GM19351 (cell line): ENCODE data around the gene BAD.
A peak's percentile ranks its signal among the peaks of the same experiment; 100 is the strongest.

Source experiments
- ATAC-seq: cut with Tn5 transposase; IDR thresholded peaks from one replicate; pipeline ENCODE4 v1.9.1; 2021; ENCODE audit warnings: mild to moderate bottlenecking, moderate library complexity; ENCODE audit not compliant: unreplicated experiment

BAD gene

DNA sequence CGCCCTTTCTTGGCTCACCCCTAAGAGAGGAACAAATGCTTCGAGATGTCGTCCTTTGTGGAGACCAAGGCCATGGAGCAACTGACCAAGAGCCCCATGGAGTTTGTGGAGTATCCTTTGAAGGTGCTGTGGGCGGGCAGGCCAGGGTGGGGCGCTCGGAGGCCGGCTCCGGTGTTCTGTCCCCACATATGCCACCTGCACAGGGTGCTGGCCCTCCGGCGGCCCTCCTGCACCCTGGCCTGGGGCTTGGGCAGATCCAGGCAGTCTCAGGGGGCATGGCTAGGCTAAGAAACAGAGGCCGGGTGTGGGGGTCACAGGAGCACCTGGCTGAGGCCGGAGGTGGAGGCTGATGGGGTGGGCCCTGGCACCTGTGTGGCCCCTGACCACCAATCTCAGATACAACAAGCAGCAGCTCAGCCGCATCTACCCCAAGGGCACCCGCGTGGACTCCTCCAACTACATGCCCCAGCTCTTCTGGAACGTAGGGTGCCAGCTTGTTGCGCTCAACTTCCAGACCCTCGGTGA lies 22.8 kb downstream of the BAD start:
- no peak for ATAC-seq

GRCh38 chr11:64260147-64260708 lies 24.2 kb downstream of the BAD start:
- no peak for ATAC-seq

DNA sequence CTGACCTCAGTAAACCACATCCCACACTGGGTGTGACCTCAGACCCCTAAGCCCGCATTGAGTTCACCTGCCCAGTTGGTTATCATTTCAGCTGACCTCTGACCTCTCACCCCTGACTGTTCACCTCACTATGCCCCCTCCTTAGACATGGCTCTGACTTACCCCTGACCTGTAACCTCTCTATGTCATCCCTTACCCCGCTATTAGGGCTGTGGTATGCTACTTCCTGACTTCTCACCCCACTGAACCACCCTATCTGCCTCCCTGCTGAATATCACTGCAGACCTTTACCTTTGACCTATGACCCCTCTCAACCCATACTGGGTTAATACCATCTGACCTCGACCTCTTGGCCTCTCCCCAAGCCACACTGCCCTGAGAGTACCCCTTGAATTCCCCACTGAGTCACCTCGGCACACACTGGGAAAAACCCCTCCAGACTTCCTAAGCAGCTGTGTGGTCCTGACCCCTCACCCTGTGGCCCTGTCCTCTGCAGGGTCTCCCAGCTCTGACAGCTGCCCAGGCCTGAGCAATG lies 24.9 kb downstream of the BAD start:
- no peak for ATAC-seq

DNA sequence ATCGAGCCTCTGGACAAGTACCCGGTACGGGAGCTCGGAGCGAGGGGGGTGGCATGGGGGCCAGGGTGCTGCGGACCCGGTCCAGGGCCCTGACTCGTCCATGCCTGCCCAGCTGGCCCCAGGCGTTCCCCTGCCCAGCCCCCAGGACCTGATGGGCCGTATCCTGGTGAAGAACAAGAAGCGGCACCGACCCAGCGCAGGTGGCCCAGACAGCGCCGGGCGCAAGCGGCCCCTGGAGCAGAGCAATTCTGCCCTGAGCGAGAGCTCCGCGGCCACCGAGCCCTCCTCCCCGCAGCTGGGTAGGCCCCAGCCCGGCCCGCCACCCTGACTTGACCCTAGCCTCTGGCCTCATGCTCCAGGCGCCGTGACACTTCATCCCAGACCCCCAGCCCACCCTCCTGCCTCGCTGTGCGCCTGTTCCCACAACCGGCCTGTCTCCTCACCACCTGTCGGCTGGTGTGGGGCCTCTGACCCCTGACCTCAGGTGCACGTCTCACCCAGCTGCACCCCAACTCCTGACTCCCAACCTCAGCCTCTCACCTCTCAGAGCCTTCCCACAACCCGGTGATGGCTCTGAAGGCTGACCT lies 25.4 kb downstream of the BAD start:
- no peak for ATAC-seq

GRCh38 chr11:64258356-64258755 lies 26.1 kb downstream of the BAD start:
- no peak for ATAC-seq

GRCh38 chr11:64256300-64256699 lies 28.2 kb downstream of the BAD start:
- ATAC-seq: no peak

GRCh38 chr11:64255135-64256128 lies 29.0 kb downstream of the BAD start:
- ATAC-seq: no peak

GRCh38 chr11:64254326-64254725 lies 30.1 kb downstream of the BAD start:
- no peak for ATAC-seq

DNA sequence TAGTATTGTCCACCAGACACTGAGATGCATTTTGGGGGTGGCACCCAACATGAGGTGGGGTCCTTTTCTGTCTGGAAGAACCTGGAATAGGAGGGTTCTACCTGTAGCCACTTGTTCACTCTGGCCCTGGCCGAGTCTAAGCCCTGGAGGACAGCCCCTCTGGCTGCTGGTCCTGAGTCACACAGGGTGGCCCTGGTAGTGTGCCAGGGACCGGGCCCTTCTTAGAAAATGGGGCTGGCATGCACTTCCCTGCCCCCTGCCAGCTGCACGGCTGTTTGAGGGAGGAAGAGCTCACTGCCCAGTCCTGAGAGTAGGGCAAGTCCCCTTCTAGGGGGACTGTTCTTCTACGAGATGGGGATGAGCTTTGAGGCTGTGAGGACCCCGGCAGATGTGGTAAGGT lies 31.0 kb downstream of the BAD start:
- no peak for ATAC-seq

- ATAC-seq: no peak
These were observed 31.4 kb downstream of the BAD start for GRCh38 chr11:64253043-64253442.

GRCh38 chr11:64252003-64252872 lies 32.2 kb downstream of the BAD start:
- ATAC-seq: no peak

DNA sequence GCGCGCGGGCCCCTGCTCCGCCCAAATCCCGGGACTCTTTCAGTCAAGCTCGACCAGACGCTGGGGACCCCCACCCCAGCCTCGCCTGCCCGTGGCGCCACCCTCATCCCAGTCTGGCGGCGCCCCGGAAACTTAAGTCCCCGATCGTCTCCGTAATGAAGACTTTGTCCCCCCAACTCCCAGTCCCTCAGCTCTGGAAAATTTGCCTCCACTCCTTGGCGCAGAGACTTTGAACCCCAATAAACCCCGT lies 32.8 kb downstream of the BAD start:
- ATAC-seq: no peak

DNA sequence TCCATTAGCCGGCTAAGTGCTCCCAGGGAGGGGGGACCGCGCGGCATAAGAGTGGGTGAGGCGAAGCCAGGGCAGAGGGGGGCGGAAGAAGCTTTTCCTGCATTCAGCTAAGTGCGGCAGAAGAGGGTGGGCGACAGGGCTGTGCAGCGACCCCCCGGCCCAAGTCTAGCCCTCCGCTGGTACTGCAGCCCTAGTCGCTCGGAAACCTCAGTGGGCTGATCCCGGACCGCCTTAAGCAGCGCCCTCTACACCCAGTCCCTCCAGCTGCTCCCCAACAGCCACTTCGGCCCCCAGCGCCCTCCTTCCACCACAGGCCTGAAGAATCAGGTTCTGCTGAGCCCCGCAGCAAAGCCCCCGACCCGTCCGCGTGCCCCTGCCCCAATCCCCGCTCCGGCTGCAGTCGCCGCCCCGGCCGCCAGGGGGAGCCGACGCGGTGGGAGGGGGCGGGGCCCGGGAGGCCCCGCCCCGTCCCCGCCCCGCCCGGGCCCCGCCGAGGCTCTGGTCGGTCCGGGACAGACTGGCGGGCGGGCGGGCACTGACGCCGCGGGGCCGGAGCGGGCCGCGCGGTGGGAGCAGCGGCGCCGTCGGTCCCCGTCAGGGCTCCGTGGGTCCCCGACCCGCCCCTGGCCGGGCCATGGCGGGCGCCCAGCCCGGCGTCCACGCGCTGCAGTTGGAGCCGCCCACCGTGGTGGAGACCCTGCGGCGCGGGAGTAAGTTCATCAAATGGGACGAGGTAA lies 33.3 kb downstream of the BAD start, which contains the start of gene PLCB3:
Gene PLCB3, plus strand, starts transcription at position 515 of the 737 bp plus-strand sequence. Its CDS starts 120 bp downstream, at position 635.
- peak; percentile 53 for ATAC-seq

DNA sequence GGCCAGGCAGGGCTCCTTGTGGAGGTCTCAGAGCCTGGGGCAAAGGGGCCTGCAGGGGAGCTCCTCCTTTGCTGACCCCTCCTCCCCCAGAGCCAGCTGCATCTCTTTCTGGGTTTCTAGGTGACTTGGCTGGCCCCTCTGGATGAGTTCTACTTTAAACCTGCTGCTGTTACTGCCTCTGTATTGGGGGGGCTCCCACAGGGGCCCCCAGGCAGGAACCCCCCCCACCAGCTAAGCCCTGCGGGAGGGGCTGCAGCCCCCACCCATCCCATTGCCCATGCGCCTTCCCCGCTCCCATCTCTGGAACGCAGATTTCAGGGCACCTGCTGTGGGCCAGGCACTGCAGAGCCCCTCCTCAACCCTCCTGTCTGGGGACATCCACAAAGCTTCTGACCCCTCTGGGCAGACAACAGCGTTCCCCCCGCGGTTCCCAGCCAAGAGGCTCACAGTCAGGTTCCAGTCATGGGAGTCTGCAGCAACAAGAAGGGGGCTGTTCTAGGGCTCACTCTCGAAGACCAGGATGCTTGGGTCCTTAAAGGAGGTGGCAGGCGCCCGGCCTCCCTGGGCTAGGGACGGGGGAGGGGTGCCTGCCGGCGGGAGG lies 34.0 kb downstream of the BAD start:
- no peak for ATAC-seq

- ATAC-seq: no peak
These were observed 34.7 kb downstream of the BAD start for GRCh38 chr11:64249563-64250414.

GRCh38 chr11:64249038-64249437 lies 35.4 kb downstream of the BAD start:
- no peak for ATAC-seq

DNA sequence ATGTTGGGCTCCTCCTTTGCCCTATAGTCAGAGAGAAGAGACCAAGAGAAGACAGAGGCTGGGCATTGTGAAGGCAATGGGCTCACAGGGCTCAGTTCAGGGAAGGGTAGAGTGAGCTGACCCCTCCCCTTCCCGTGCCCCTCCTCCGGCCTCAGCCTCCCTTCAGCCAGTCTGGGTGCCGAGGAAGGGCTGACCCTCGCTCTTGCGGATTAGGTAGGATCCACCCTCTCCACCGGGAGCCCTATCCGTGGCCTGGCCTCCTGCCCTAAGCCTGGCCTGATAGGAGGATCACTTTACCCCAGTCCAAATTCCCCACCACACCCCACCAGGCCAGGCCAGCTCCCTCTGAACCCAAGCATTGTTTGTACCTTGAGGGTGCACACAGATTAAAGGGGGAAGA lies 35.9 kb downstream of the BAD start:
- no peak for ATAC-seq

DNA sequence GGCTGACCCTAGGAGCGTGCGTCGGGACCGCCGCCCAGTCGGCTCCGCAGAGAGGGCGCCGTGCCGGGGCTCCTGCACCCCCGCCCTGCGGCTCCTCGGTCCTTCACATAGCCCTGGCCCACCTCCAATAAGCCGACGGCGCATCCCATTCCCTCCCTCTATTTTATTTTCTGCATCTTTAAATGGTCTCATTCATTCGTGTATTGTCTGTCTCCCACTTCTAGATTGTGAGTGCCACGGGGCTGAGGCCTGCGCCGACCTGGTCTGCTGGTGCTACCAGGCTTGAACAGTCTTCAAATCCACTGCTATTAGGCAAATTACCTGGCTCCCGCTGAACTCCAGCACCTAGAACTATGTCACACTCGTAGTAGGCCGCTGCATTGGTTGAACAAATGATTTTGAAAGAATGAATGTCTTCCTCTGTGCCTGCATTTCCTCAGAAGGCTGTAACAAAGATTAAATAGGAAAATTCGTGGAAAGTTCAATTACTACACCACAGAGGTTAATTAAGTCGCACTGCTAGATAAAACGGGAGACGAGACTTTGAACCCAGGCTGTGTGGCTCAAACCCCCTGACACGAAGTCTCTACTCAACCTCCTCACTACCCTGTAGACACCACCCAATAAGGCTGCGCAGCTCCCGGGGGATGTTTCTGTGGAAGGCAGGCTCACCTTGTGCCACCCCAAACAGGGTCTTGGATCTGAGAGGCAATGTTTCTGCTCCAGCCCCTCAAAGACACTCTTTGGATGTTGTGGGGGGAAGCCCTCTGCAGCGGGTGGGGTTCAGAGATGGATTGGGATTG lies 36.5 kb downstream of the BAD start:
- no peak for ATAC-seq
